Panc1 (cell line): ENCODE data around the gene PEX12. TPM values are rescaled to one million over a fixed set of nuclear protein-coding genes. Genes with fewer than 3 reads are reported as not detected.

Experiments used
- ATAC-seq: fragments of 200-7000 bp; cut with Tn5 transposase; 2 replicates; pipeline ENCODE4 v1.9.1; 2020; ENCODE audit warnings: mild to moderate bottlenecking, moderate library complexity
- BruUV-seq: library from RNA; stranded (reverse); fragments of 400-500 nt; replicated peaks from 2 replicates; lab custom pipeline; 2021; lab: Mats Ljungman, UMichigan
- CTCF ChIA-PET: fragments of 300-600 bp; sonication (Branson Sonifier 250); formaldehyde crosslinking; loops from one replicate; lab custom pipeline; 2022; ENCODE audit warnings: antibody characterized with exemption; lab: Charles Lee
- POLR2A ChIA-PET: fragments of 300-600 bp; sonication (Branson Sonifier 250); formaldehyde crosslinking; loops from one replicate; lab custom pipeline; 2022; ENCODE audit warnings: antibody characterized with exemption; lab: Charles Lee
- DNase-seq: peaks from one replicate; pipeline ENCODE4 v3.0.0-alpha.2; 2010; ENCODE audit warnings: low read depth, low spot score
- H3K27ac ChIP-seq: 2 replicates; pipeline ENCODE4 v1.5.1; 2011; ENCODE audit warnings: mild to moderate bottlenecking, low read length, inconsistent platforms
- H3K27me3 ChIP-seq: fragments of 200-500 bp; sonication (Bioruptor generic); 2 replicates; pipeline ENCODE4 v1.6.0; 2014; ENCODE audit warnings: low read length, inconsistent platforms; ENCODE audit not compliant: control insufficient read depth, insufficient read depth
- H3K36me3 ChIP-seq: fragments of 200-500 bp; sonication (Bioruptor generic); 2 replicates; pipeline ENCODE4 v1.5.1; 2014; ENCODE audit warnings: inconsistent platforms, mild to moderate bottlenecking, low read length, moderate library complexity; ENCODE audit not compliant: control insufficient read depth, insufficient read depth
- H3K4me1 ChIP-seq: 2 replicates; pipeline ENCODE4 v1.5.1; 2011; ENCODE audit warnings: inconsistent platforms, mild to moderate bottlenecking, low read length, moderate library complexity; ENCODE audit not compliant: control insufficient read depth, insufficient read depth
- H3K4me3 ChIP-seq, 2 experiments: 2 replicates each; pipeline ENCODE4 v1.5.1; 2011 to 2012; ENCODE audit warnings: low read depth in 2 of 2, low read length in 2 of 2, mild to moderate bottlenecking in 2 of 2, inconsistent platforms in 1 of 2, moderate library complexity in 1 of 2
- H3K9me3 ChIP-seq: fragments of 200-500 bp; sonication (Bioruptor generic); 2 replicates; pipeline ENCODE4 v1.5.1; 2014; ENCODE audit warnings: low read depth, mild to moderate bottlenecking, inconsistent platforms, low read length, moderate library complexity; ENCODE audit not compliant: control insufficient read depth, insufficient read depth
- POLR2AphosphoS5 ChIP-seq: IDR thresholded peaks from 2 replicates; pipeline ENCODE4 v1.6.1; 2012; ENCODE audit warnings: mild to moderate bottlenecking, low read depth, low read length, moderate library complexity
- SIN3A ChIP-seq: IDR thresholded peaks from 2 replicates; pipeline ENCODE4 v1.6.1; 2012; ENCODE audit warnings: low read depth, mild to moderate bottlenecking, low read length, moderate library complexity, borderline replicate concordance; ENCODE audit not compliant: insufficient read depth
- TCF7L2 ChIP-seq: IDR thresholded peaks from 2 replicates; pipeline ENCODE4 v1.6.1; 2011; ENCODE audit warnings: mild to moderate bottlenecking, low read depth, low read length, inconsistent platforms
- in situ Hi-C: cut with HindIII; loops from 2 replicates; pipeline ENCODE4 v1.10.0; 2016; ENCODE audit warnings: low sequenced_read_pairs, low pct_unique_long_range_greater_than_20kb
- intact Hi-C: fragments of 100-400 bp; cut with micrococcal nuclease; formaldehyde crosslinking; loops from one replicate; pipeline ENCODE4 v1.10.0; 2022; ENCODE audit not compliant: unreplicated experiment
- total RNA-seq: library from RNA; stranded (reverse); gene quantifications from one replicate; pipeline ENCODE4 v1.2.1, GENCODE V29; 2021; ENCODE audit not compliant: unreplicated experiment
- TF ChIP-seq, protein P1 (sequence below), 2 experiments: IDR thresholded peaks; 2 replicates each; pipeline ENCODE4 v1.6.1; 2011 to 2012; ENCODE audit warnings: low read depth in 2 of 2, control low read depth in 1 of 2, low read length in 1 of 2, mild to moderate bottlenecking in 1 of 2, moderate library complexity in 1 of 2; ENCODE audit not compliant: insufficient read depth in 1 of 2
- TF ChIP-seq, protein P2 (sequence below): fragments of 450-650 bp; IDR thresholded peaks from 2 replicates; pipeline ENCODE4 v1.5.1; 2017; ENCODE audit warnings: mild to moderate bottlenecking

The PEX12 gene
- total RNA-seq, 1 experiment from 2014 or later: 6.6 TPM

DNA sequence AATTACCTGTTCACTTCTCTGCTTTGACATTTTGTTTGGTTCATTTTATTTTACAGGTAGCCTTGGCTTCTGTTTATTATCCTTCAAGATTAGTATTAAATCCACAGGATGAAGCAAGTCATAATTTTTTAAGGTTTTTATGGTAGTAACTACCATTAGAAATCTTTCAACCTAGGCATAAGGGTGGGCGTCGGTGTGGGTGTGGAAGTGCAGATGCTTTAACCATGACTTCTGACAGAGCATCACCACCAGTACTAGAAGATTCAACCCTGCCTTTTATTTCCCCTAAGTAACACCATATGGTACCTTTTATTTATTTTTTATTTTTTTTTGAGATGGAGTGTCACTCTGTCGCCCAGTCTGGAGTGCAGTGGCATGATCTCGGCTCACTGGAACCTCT lies 31.5 kb upstream of the PEX12 start:
- intact Hi-C loops: loop anchor here (5.0 to 10.0 kb wide), 2 partner anchors 55 to 137 kb away; no protein-coding TSS in a partner anchor
- TF ChIP-seq, protein P1, sequence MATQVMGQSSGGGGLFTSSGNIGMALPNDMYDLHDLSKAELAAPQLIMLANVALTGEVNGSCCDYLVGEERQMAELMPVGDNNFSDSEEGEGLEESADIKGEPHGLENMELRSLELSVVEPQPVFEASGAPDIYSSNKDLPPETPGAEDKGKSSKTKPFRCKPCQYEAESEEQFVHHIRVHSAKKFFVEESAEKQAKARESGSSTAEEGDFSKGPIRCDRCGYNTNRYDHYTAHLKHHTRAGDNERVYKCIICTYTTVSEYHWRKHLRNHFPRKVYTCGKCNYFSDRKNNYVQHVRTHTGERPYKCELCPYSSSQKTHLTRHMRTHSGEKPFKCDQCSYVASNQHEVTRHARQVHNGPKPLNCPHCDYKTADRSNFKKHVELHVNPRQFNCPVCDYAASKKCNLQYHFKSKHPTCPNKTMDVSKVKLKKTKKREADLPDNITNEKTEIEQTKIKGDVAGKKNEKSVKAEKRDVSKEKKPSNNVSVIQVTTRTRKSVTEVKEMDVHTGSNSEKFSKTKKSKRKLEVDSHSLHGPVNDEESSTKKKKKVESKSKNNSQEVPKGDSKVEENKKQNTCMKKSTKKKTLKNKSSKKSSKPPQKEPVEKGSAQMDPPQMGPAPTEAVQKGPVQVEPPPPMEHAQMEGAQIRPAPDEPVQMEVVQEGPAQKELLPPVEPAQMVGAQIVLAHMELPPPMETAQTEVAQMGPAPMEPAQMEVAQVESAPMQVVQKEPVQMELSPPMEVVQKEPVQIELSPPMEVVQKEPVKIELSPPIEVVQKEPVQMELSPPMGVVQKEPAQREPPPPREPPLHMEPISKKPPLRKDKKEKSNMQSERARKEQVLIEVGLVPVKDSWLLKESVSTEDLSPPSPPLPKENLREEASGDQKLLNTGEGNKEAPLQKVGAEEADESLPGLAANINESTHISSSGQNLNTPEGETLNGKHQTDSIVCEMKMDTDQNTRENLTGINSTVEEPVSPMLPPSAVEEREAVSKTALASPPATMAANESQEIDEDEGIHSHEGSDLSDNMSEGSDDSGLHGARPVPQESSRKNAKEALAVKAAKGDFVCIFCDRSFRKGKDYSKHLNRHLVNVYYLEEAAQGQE (IDR thresholded peaks at IDR 0.05; ENCODE audit: insufficient read depth in 1 of 2, low read depth in 2 of 2, low read length in 1 of 2): no peak
- TF ChIP-seq TCF7L2 (no peak), POLR2AphosphoS5 (no peak), SIN3A (no peak)
- TF ChIP-seq, protein P2, sequence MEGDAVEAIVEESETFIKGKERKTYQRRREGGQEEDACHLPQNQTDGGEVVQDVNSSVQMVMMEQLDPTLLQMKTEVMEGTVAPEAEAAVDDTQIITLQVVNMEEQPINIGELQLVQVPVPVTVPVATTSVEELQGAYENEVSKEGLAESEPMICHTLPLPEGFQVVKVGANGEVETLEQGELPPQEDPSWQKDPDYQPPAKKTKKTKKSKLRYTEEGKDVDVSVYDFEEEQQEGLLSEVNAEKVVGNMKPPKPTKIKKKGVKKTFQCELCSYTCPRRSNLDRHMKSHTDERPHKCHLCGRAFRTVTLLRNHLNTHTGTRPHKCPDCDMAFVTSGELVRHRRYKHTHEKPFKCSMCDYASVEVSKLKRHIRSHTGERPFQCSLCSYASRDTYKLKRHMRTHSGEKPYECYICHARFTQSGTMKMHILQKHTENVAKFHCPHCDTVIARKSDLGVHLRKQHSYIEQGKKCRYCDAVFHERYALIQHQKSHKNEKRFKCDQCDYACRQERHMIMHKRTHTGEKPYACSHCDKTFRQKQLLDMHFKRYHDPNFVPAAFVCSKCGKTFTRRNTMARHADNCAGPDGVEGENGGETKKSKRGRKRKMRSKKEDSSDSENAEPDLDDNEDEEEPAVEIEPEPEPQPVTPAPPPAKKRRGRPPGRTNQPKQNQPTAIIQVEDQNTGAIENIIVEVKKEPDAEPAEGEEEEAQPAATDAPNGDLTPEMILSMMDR: no peak
- CTCF ChIA-PET: no interaction called here

DNA sequence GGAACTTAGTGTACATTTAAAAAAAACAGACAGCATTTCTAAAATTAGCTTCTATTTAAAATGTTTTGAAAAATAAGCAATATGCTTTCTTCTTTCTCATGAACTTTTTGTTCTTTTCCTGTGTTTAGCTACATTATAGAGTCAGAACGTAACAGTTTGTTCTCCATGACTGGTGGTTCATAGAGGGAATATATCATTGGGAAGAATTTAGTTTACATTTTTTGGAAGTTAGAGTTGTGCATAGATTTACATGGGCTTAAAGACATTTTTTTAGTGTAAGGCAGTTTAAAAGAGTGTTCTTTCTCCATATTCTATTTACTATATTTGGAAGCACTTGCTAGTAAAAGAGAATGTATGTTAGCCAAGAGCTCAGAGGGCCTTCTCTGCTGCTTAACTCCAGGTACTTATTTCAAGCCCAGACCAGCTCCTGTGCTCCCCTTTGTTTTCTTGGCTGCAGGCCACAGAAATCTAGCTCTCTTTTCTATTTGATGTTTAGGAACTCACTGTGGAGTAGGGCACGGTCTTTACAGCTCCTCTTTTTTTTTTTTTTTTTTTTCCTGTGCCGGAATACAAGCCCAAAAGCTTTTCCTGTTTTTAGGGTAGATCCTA lies 29.0 kb upstream of the PEX12 start:
- Histone ChIP-seq H3K4me1 (no peaks in the 10 kb centered on the region), H3K27me3 (no peaks in the 10 kb centered on the region), H3K27ac (no peak overlapping the region), H3K36me3 (peaks cover 58% of the 10 kb centered on the region), H3K4me3 (no peak overlapping the region), H3K9me3 (no peaks in the 10 kb centered on the region)
- BruUV-seq: no TSS peak
- DNase-seq (no peak), ATAC-seq (no peak)
- TF ChIP-seq, protein P2: no peak
- TF ChIP-seq TCF7L2: no peak
- no peak for TF ChIP-seq SIN3A
- TF ChIP-seq, protein P1 (IDR thresholded peaks at IDR 0.05; ENCODE audit: insufficient read depth in 1 of 2, low read depth in 2 of 2, low read length in 1 of 2): no peak
- no peak for TF ChIP-seq POLR2AphosphoS5
- intact Hi-C loops: no loop called here
- in situ Hi-C loops: no loop called here
- CTCF ChIA-PET: interaction anchor here (0.6 kb wide), 1 partner anchor 179 kb away, joined by 6 read pairs; no protein-coding TSS in a partner anchor
- POLR2A ChIA-PET: interaction anchor here (0.6 to 0.9 kb wide), 5 partner anchors 8 to 157 kb away, joined by 3 to 14 read pairs (median 5); no protein-coding TSS in a partner anchor

More for the DNA sequence above, 31.5 kb upstream of the PEX12 start:
- in situ Hi-C loops: no loop called here
- Histone ChIP-seq H3K27ac (no peak overlapping the region), H3K4me3 (no peak overlapping the region), H3K4me1 (no peaks in the 10 kb centered on the region), H3K27me3 (no peaks in the 10 kb centered on the region), H3K9me3 (no peaks in the 10 kb centered on the region), H3K36me3 (peaks cover 50% of the 10 kb centered on the region)
- DNase-seq (no peak), ATAC-seq (no peak)
- BruUV-seq: no TSS peak
- POLR2A ChIA-PET: no interaction called here
